GM18526 (cell line): Measurements from ENCODE around the gene MTHFD2.

Experiments
- POLR2A ChIP-seq: IDR thresholded peaks from 3 replicates; pipeline ENCODE4 v1.6.1; 2011; ENCODE audit not compliant: insufficient read length; ENCODE audit errors: extremely low read depth

The MTHFD2 gene

DNA sequence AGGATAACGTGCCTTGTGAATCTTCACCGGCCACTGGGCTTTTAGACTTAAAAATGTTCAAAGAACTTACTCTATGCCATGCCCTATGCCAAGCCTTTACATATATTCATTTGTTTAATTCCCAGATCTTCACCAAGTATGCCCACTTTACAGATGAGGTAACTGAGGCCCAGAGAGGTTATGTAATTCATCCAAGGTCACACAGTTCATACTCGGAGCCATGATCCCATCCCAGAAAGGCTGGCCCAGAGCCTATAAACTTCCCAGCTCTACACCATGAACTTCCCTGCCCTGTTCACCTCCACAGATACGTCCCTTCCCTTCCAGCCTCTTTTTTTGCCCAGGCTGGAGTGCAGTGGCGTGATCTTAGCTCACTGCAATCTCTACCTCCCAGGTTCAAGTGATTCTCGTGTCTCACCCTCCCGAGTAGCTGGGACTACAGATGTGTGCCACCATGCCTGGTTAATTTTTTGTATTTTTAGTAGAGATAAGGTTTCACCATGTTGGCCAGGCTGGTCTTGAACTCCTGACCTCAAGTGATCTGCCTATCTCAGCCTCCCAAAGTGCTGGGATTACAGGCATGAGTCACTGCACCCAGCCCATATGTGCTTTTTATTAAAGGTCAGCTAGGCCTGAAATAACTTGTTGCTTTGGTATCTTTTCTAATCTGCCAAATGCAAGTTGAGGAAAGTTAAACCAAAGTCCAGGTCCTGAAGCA lies 44.1 kb downstream of the MTHFD2 start:
- no peak for TF ChIP-seq POLR2A

DNA sequence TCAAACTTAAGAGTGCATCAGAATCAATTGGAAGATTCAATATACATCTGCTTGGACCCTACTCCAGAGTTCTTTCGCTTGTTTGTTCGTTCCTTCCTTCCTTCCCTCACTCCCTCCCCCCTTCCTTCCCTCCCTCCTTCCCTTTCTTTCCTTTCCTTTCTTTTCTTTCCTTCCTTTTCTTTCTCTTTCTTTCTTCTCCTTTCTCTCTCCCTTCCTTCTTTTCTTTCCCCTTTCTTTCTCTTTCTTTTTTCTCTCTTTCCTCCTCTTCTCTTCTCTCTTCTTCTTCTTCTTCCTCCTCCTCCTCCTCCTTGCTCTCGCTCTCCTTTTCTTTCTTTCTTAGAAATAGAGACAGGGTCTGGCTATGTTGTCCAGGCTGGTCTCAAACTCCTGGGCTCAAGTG lies 45.9 kb downstream of the MTHFD2 start:
- no peak for TF ChIP-seq POLR2A

DNA sequence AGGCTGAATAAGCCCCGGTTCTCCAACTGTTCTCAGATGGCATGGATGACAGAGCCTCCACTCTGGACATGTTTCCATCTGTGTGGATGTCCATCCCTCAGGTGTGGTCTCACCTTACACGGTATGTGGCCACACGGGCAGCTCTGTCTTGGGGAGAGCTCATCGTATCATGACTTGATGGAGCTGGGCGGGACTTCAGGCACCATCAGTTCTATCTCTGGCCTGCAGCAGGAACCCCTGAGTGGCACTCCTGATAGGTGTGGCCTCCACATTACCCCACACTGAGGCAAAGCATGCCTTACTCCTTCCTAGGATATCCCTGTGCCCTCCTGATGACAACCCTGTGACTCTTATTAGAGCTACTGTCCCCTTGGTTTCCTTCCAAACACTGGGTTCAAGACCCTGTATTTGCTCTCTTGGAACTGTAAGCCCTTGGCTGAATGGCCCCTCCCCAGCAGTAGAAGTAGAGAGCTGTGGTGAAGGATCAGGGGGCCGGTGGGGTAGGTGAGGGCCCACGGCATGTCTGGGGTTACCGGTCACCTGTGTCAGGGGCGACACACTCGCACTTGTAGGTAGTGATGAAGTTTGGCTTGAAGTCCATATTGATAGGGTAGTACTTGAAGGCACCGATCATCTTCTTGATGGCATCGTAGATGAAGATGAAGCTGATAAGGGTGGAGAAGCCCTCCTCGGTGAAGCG lies 48.2 kb downstream of the MTHFD2 start:
- TF ChIP-seq POLR2A = no peak

DNA sequence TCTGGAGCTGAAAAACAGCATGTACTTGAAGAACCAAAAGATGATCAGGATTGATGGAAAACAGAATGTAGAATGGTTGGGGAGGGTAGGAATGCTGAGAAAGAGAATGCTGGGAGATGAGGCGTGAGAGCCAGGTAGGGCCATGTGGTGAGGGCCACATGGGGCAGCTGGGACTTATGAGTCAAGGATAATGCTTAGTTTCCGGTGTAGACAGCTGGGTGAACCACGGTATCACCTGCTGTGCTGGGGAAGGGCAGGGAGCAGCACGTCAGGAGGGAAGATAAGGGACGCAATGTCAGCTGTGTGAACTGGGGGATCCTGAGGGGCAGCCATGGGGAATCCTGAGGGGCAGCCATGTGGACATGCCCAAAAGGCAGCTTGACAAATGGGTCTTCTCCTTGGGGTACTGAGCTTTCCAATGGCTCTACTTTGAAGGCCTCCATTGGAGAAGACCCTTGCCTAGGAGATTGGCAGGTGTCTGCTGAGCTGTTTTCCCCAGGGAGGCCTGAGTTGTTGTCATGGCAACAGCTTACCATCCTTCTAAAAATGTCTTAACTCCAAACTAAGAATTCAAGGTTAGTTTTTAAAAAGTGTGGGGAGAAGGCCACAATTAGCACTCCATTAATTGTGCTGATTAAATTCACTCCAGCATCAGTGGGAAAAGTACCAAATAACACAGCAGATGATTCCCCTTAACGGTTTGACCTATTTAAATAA lies 51.1 kb downstream of the MTHFD2 start:
- TF ChIP-seq POLR2A = no peak

DNA sequence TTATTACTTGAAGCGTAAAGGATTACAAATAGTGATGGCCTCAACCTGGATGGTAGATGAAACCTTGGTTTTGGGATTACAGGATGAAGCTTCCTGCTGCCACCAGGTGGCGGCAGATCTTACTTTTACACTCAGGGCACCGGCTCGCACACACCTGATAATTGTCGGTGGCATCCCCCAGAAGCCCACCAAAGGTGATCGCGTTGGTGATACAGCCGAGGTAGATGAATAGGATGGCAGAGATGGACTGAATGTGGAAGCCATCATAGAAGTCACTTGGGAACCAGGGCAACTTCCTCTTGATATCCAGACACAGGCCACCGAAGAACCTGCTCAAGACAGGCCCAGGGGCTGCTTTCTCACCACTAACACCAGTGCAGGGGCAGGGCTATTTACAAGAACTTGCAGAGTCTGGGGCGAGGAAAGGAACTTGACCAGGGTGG lies 51.8 kb downstream of the MTHFD2 start:
- no peak for TF ChIP-seq POLR2A

DNA sequence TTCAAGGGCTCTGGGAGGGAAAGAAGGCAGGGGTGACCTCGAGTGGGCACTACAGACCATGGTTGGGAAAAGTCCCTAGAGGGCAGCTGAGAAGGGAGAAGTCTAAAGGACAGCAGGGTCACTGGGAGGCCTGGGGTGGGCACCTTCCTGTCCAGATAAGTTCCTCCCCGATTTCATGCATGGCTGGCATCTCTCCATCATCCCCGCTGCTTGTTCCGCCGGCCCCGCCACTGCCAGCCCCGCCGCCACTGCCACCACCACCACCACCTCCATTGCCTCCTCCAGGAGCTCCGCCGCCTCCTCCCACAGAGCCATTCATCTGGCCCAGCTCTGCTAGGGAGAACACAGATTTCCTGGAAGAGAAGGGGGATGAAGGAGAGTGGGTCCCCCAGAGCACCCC lies 53.6 kb downstream of the MTHFD2 start:
- no peak for TF ChIP-seq POLR2A

DNA sequence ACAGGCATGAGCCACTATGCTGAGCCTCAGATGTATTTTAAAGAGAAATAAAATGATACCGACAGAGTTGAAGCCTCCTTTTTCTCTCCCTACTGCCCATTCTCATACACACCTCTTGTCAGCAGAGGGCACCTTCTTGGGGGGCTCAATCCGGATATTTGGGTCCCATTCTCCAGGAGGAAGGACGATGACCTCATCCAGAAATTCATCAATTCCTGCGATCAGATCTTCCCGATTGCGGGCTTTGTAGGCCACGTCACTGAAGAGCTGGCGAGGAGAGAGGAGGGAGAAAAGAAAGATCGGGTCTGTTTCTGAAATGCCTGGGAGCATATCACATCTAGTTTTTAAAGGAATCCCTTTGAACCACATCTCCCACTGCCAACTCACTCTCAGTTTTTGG lies 54.4 kb downstream of the MTHFD2 start:
- TF ChIP-seq POLR2A = no peak

DNA sequence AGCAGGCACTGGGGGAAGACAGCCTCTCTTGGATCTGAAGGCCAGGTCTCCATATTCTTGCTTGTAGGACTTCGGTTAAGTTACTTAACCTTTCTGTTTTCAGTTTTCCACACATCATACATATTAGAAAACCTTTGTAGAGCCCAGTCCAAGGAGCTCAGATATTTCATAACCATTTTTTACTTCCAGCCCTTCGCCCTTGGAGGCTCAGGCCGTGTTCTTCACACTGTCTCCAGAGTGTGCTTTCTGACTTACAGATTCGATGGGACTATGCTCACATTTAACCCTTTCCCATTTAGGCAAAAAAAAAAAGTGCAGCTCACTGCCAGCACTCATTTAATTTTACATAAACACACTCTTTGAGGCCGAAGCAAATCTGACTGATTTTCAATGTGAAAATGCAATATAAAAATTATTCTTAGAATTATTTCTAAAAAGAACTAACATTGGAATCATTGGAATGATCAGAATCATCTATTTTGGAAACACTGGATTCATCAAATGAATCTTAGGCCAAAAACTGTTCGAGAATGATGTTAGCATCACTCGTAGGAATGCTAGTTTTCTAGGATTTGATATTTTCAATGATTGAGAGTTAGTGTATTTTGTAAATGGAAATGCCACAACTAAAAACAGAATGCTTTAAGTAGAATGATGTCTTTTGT lies 55.0 kb downstream of the MTHFD2 start:
- no peak for TF ChIP-seq POLR2A

DNA sequence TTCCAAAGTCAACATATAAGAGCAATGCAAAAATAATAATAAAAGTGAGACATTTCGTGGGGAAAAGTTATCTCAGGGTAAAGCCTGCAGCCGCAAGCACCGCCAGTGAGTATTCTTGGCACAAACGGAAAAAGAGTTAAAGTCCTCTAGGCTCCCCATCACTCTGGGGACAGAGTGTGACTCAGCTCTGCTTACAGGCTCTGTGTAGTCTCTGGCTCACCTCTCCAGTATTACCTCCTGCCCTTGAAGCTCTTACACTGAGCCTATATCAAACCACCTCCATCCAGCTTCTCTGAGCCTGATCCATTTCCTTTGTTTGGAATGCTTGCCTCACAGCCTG lies 55.5 kb downstream of the MTHFD2 start:
- TF ChIP-seq POLR2A = no peak

DNA sequence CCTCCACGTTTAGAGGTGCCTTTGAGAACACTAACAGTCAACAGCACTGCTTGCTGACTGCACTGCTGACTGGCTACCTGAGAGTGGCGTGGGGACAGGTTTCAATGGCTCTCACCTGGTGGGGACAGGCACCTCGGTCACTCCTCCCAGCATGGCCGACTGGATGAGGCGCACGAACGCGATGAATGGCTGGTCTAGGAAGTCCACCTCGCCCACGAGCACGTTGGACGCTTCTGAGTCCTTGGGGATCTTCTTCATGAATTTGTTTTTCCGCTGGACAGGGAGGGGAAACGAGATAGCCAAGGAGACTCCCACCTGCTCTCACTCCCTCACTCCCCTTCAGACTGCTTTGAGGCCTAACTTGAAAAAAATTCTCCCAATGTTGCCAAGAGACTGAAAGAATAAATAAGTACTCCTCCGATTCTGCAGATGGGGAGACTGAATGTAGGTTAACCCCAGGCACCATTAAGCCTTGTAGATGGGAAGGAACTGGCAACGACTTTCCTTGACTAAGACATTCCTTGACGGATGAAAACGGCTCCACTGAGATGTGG lies 57.3 kb downstream of the MTHFD2 start:
- no peak for TF ChIP-seq POLR2A

DNA sequence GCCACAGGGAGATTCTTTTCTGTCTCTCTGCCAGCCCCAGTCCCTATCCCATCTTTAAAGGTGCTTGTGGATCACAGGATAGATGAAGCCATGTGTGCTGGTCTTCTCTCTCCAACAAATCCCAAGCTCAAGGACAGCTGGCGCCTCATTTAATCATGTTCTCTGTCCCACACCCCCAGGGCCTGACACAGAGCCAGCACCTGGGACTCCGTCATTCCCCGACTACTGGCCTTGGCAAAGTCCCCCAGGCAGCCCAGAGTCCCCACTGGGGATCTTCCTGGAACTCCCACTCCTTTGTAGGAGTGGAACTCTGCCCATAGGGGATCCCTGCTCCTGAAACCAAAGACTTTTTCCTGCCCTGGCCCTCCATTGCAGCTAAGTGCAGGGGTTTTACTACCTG lies 60.8 kb downstream of the MTHFD2 start:
- no peak for TF ChIP-seq POLR2A

DNA sequence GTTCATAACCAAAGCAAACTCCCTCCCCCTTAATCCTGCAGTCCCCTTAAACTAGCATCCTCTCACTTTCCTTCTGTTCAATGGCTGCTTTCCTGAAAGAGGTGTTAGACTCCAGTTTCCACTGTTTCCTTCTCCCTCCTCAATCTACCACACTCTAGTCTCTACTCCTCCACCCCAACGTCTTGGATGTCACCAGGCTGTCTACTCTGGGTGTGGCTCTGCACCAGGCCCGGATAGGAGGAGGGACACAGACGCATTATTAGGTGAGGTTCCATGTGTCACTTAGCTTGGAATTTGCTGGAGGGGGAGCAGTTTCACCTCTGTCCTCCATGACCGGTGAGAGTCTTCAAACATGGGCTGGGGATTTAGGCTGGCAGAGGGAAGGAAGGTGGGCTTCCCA lies 61.3 kb downstream of the MTHFD2 start:
- no peak for TF ChIP-seq POLR2A

DNA sequence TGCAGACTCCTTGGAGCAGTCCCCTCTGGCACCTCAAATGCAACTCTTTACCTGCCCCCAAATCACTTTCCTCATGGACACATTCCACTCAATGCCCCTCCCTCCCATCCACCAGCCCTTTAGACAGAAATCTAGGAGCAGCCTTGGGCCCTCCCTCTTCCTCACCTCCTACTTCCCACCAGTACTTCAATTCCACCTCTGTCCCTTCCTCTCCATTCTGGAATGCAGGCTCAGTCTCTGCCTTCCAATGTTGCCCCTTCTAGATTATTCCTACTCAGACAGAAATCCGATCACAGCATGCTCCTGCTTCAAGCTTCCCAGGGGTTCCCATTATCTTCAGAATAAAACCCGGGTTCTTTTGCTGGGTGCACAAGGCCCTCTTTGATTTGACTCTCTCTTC lies 62.1 kb downstream of the MTHFD2 start:
- TF ChIP-seq POLR2A = no peak

DNA sequence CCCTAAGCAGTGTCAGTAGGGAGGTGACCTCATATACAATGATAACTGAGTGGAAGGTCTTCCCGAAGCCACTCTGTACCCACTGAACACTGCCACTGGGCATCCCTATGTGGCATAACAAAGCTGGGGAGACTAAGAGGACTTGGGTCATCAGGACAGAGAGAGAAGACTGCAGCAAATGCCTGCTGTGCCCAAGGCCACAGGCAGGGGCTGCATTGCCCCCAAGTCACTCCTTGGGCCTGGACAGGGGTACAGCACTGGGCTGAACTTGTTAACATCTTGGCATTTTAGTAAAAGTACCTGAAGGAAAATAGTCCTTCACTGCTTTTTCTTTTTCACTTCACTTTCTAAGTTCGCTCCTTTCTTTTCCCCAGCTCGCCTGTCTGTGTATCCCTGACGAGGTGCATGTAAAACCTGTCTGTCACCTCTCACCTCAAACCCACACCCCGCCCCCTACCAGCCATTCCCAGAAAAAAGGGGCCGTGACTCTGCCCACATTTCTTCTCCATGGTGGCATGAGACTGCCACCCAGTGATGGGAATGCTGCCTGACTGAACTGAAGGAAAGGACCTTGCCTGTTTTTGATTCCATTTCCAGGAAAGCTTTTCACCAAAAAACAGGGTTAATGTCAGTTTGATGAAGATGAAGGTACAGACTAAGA lies 62.9 kb downstream of the MTHFD2 start:
- TF ChIP-seq POLR2A = no peak

DNA sequence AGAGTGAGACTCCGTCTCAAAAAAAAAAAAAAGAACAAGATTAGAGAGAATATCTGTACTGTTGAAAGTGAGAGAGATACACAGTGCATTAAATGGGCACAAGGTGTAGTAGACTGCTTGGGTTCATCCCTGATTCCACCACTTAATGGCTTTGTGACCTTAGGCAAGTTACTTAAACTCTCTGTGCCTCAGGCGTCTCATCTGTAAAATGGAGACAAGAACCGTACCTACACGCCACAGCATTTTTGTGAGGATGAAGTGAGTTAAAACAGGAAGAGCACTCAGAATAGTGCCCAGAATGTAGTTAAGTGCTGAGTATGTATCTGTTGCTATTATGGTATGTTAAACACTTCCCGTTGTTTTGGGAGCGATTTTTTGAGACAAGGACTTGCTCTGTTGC lies 64.3 kb downstream of the MTHFD2 start:
- TF ChIP-seq POLR2A = no peak
